Neural progenitor cell (in vitro differentiated cells): ENCODE data around the gene HOXD3.
A peak's percentile ranks its signal among the peaks of the same experiment; 100 is the strongest.

ENCODE experiments used
- CTCF ChIP-seq: fragments of 200-600 bp; sonication (generic); IDR thresholded peaks from 2 replicates; pipeline ENCODE4 v1.5.1; 2017; ENCODE audit warnings: antibody characterized with exemption, mild to moderate bottlenecking
- EZH2 ChIP-seq: fragments of 200-600 bp; sonication (generic); IDR thresholded peaks from 2 replicates; pipeline ENCODE4 v1.6.1; 2017; ENCODE audit warnings: antibody characterized with exemption, mild to moderate bottlenecking, moderate library complexity

- peak; percentile 85 for TF ChIP-seq EZH2
- TF ChIP-seq CTCF = no peak
These were observed 9.8 kb upstream of the HOXD3 start for GRCh38 chr2:176147210-176147799.
